Upper lobe of left lung (tissue), 6 donors: ENCODE data around the gene ARHGEF26. TPM values are rescaled to one million over a fixed set of nuclear protein-coding genes. Genes with fewer than 3 reads are reported as not detected.

Source experiments
- ATAC-seq, 2 donors: fragments of 200-7000 bp; cut with Tn5 transposase; one replicate each; pipeline ENCODE4 v1.9.1; 2022; ENCODE audit warnings: mild to moderate bottlenecking in 2 of 2, moderate library complexity in 2 of 2; ENCODE audit not compliant: low FRiP score in 2 of 2
- DNase-seq, 2 donors: peaks; one replicate each; pipeline ENCODE4 v3.0.0-alpha.2; 2019 to 2020
- H3K27ac ChIP-seq, 4 donors: fragments of 200-600 bp; sonication (generic); one replicate each; pipeline ENCODE4 v1.5.1; 2016 to 2019
- H3K27me3 ChIP-seq, 4 donors: fragments of 200-600 bp; sonication (generic); one replicate each; pipeline ENCODE4 v1.5.1; 2017 to 2019
- H3K36me3 ChIP-seq, 4 donors: fragments of 200-600 bp; sonication (generic); one replicate each; pipeline ENCODE4 v1.5.1; 2016 to 2019
- H3K4me1 ChIP-seq, 4 donors: fragments of 200-600 bp; sonication (generic); one replicate each; pipeline ENCODE4 v1.5.1; 2018 to 2019
- H3K4me3 ChIP-seq, 4 donors: fragments of 200-600 bp; sonication (generic); one replicate each; pipeline ENCODE4 v1.5.1; 2017 to 2019; ENCODE audit warnings: mild to moderate bottlenecking in 2 of 4, moderate library complexity in 1 of 4
- H3K9me3 ChIP-seq, 4 donors: fragments of 200-600 bp; sonication (generic); one replicate each; pipeline ENCODE4 v1.5.1; 2018 to 2019
- EP300 ChIP-seq, 4 donors: sonication (generic); formaldehyde crosslinking; IDR thresholded peaks; one replicate each; pipeline ENCODE4 v1.5.1; 2017; ENCODE audit warnings: antibody characterized with exemption in 4 of 4, control low read depth in 2 of 4
- POLR2A ChIP-seq, 4 donors: fragments of 450-650 bp; IDR thresholded peaks; one replicate each; pipeline ENCODE4 v1.5.1; 2016 to 2017; ENCODE audit warnings: antibody characterized with exemption in 4 of 4, mild to moderate bottlenecking in 2 of 4
- POLR2AphosphoS5 ChIP-seq, 2 donors: sonication (generic); formaldehyde crosslinking; IDR thresholded peaks; one replicate each; pipeline ENCODE4 v1.5.1; 2017; ENCODE audit warnings: antibody characterized with exemption in 2 of 2
- WGBS, 2 donors: methylation state at CpG; one replicate each; pipeline ENCODE4 v1.1.5; 2017 to 2018; 5-methylcytosine and 5-hydroxymethylcytosine counted together
- total RNA-seq, 6 donors: library from RNA; depleted of rRNA in 4 of 6; stranded (reverse); fragments of >200 nt in 4 of 6; gene quantifications; one replicate each; pipeline versions ENCODE4 v1.1.0 to v1.2.1, GENCODE V29; 2016 to 2021
- TF ChIP-seq, protein P1 (sequence below), 6 experiments: fragments of 450-650 bp in 4 of 6; fragments of 200-600 bp in 2 of 6; sonication (generic) in 2 of 6; IDR thresholded peaks; one replicate each; pipeline ENCODE4 v1.5.1; 2016 to 2019; ENCODE audit warnings: antibody characterized with exemption in 6 of 6
- donor health status: DM: no; HTN: no; CAD: no; lungs with moderate emphysema.
- donor health status: DM: no; HTN: yes; CAD: no; lungs with severe emphysema.

The ARHGEF26 gene
- total RNA-seq, 6 donors from 2014 or later: 49.3 to 110 (median 90.9) TPM

DNA sequence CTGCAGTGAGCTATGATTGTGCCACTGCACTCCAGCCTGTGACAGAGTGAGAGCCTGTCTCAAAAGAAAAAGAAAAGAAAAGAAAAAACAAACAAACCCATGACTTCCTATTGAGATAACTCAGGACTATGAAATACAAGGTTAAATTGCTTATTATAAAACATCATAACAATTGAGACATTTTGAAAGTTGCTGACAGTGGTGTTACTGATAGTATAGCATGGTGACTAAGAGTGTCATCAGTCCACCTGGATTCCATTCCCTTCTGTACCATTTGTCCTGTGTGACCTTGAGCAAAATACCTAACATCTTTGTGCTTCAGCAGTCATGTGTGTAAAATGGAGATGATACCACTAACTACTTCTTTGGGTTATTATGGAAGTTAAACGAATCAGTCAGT lies 49.1 kb downstream of the ARHGEF26 start:
- no peak overlapping the region for H3K27ac ChIP-seq
- no peak for DNase-seq
- H3K36me3 ChIP-seq: no peaks in the 10 kb centered on the region
- H3K27me3 ChIP-seq: no peaks in the 10 kb centered on the region
- 97 to 100% methylated on average over 1 of the region's 1 CpG for WGBS, 2 donors
- H3K9me3 ChIP-seq: no peaks in the 10 kb centered on the region
- H3K4me3 ChIP-seq: no peak overlapping the region
- ATAC-seq: no peak
- TF ChIP-seq EP300 (IDR thresholded peaks at IDR 0.05): no peak
- TF ChIP-seq POLR2A (IDR thresholded peaks at IDR 0.05): no peak
- no peak for TF ChIP-seq POLR2AphosphoS5 (IDR thresholded peaks at IDR 0.05)
- TF ChIP-seq, protein P1, sequence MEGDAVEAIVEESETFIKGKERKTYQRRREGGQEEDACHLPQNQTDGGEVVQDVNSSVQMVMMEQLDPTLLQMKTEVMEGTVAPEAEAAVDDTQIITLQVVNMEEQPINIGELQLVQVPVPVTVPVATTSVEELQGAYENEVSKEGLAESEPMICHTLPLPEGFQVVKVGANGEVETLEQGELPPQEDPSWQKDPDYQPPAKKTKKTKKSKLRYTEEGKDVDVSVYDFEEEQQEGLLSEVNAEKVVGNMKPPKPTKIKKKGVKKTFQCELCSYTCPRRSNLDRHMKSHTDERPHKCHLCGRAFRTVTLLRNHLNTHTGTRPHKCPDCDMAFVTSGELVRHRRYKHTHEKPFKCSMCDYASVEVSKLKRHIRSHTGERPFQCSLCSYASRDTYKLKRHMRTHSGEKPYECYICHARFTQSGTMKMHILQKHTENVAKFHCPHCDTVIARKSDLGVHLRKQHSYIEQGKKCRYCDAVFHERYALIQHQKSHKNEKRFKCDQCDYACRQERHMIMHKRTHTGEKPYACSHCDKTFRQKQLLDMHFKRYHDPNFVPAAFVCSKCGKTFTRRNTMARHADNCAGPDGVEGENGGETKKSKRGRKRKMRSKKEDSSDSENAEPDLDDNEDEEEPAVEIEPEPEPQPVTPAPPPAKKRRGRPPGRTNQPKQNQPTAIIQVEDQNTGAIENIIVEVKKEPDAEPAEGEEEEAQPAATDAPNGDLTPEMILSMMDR (IDR thresholded peaks at IDR 0.05): no peak
- no peaks in the 10 kb centered on the region for H3K4me1 ChIP-seq

DNA sequence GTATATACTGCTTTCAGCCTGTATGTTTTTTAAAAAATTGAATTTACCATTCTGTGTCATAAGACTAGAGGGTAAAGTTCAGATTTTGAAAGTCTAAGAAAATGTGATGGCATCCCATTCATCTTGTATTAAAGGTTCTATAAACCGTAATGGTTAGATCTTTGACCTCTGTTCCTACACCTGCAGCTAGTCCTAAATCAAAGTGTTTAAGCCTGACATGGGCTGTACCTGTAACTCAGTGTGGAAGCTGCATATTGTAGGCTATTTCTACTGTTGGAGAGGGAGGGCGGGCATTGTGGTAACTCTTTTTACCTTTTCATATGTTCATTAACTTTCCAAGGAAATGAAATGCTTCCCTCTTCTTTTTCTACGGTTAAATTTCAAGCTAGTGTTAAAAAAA lies 53.9 kb downstream of the ARHGEF26 start:
- TF ChIP-seq EP300 (IDR thresholded peaks at IDR 0.05) (no peak), POLR2AphosphoS5 (IDR thresholded peaks at IDR 0.05) (no peak), POLR2A (IDR thresholded peaks at IDR 0.05) (no peak)
- TF ChIP-seq, protein P1 (IDR thresholded peaks at IDR 0.05): no peak
- no peak overlapping the region for H3K4me3 ChIP-seq
- ATAC-seq: no peak
- no peaks in the 10 kb centered on the region for H3K9me3 ChIP-seq
- WGBS, 2 donors: 78 to 86% methylated on average over 3 of the region's 3 CpGs
- H3K27me3 ChIP-seq: no peaks in the 10 kb centered on the region
- no peaks in the 10 kb centered on the region for H3K4me1 ChIP-seq
- H3K27ac ChIP-seq: no peak overlapping the region
- no peak for DNase-seq
- no peaks in the 10 kb centered on the region for H3K36me3 ChIP-seq

DNA sequence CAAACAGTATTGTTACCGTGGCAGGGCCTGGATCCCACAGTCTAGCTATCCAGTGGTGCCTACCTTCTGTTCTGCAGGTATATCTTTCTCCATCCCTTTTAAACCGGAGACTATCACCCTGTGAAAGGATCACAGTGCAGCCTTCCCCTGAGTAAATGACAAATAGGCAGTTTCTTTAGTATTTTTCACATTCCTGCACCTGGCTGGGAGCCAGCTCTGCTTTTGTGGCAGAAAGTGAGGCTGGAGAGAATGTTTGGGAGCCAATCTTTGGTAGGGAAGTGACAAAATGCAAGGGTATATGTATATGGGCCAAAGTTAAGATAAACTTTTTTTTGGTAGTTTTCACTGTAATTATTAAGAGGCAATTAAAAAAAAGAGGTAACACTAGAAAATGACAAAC lies 54.8 kb downstream of the ARHGEF26 start:
- ATAC-seq (no peak), DNase-seq (no peak)
- Histone ChIP-seq H3K27me3 (no peaks in the 10 kb centered on the region), H3K27ac (no peak overlapping the region), H3K4me3 (no peak overlapping the region), H3K36me3 (no peaks in the 10 kb centered on the region), H3K4me1 (peaks cover 0 to 5% (median 0%) of the 10 kb centered on the region in 4 donors), H3K9me3 (no peaks in the 10 kb centered on the region)
- 68 to 90% methylated on average over 2 of the region's 2 CpGs for WGBS, 2 donors
- TF ChIP-seq POLR2A (IDR thresholded peaks at IDR 0.05) (no peak), POLR2AphosphoS5 (IDR thresholded peaks at IDR 0.05) (no peak), EP300 (IDR thresholded peaks at IDR 0.05) (no peak)
- TF ChIP-seq, protein P1 (IDR thresholded peaks at IDR 0.05): no peak

DNA sequence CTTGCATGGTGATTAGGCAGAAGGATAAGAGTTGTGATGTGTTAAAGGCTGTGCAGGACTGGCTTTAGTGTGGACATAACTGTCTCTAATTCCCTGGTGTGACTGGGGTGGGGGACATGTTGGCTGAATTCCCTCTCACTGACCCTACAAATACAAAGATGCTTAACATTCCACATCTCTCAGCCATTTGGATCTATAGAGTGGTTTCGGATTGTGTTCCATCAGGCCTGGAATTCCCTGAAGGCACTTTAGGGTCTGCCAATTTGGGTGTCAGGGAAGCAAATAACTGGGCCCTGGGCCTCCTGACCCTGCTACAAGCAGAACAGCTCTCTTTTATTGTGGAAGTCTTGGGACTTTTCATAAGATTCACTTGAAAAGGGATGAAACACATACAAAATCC lies 56.2 kb downstream of the ARHGEF26 start:
- ATAC-seq: no peak
- H3K4me3 ChIP-seq: no peak overlapping the region
- H3K4me1 ChIP-seq: peaks cover 0 to 9% (median 1%) of the 10 kb centered on the region in 4 donors
- no peaks in the 10 kb centered on the region for H3K36me3 ChIP-seq
- no peaks in the 10 kb centered on the region for H3K9me3 ChIP-seq
- H3K27me3 ChIP-seq: no peaks in the 10 kb centered on the region
- TF ChIP-seq POLR2A (IDR thresholded peaks at IDR 0.05) (no peak), EP300 (IDR thresholded peaks at IDR 0.05) (no peak), POLR2AphosphoS5 (IDR thresholded peaks at IDR 0.05) (no peak)
- TF ChIP-seq, protein P1 (IDR thresholded peaks at IDR 0.05): no peak
- 75 to 82% methylated on average over 1 of the region's 1 CpG for WGBS, 2 donors
- no peak for DNase-seq
- H3K27ac ChIP-seq: no peak overlapping the region

DNA sequence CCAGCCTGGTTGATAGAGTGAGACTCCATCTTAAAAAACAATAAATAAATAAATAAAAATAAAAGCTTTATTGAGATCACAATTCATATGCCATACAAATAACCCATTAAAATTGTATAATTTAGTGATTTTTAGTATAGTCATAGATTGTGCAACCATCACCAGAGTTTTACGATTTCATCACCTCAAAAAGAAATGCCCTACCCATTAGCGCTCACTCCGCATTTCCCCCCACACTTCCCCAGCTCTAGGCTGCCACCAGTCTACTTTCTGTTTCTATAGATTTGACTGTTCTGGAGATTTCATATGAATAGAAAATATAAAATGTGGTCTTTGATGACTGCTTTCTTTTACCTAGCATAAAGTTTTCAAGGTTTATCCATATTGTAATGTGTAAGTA lies 57.0 kb downstream of the ARHGEF26 start:
- H3K4me3 ChIP-seq: no peak overlapping the region
- H3K27me3 ChIP-seq: no peaks in the 10 kb centered on the region
- TF ChIP-seq, protein P1 (IDR thresholded peaks at IDR 0.05): no peak
- TF ChIP-seq POLR2A (IDR thresholded peaks at IDR 0.05) (no peak), EP300 (IDR thresholded peaks at IDR 0.05) (no peak), POLR2AphosphoS5 (IDR thresholded peaks at IDR 0.05) (no peak)
- no peak for ATAC-seq
- no peak for DNase-seq
- WGBS, 2 donors: 47 to 56% methylated on average over 3 of the region's 3 CpGs
- no peaks in the 10 kb centered on the region for H3K36me3 ChIP-seq
- H3K4me1 ChIP-seq: peaks cover 0 to 9% (median 2%) of the 10 kb centered on the region in 4 donors
- H3K9me3 ChIP-seq: no peaks in the 10 kb centered on the region
- H3K27ac ChIP-seq: no peak overlapping the region
